ENCODE data around the gene TRIM29.

Gene TRIM29

DNA sequence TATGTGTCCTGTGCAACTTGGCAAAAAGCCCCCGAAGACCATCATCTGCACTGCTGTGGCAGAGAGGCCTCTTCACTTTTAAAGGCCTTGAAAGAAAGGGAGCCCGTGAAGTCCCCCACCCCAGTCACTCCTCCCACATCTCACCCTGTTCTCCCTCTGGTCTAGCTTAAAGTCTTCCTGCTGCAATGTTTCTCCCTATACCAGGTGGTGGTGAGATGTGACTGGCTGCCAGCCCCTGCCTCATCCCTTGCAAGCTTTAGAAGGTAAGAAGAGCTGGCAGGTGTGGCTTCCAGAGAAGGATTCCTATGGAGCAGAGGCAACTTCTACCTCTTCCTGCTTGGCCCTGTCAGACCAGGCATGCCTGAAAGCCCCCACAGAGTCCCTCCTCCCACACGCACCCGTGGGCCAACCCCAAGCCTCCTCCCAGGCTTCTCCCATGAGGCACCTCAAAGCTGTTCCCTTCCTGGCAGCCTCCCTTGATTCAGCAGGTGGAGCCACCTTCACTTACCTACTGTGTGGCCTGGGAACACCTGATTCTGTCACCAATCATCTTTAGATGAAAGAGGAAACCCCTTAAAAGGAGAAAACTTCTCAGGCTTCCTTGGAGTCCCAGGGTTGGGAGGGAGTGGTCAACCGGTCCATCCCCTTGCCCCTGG, 4.0 kb upstream of the TRIM29 start:
- DNase-seq (ENCODE audit: low read depth, low spot score), result no peak

DNA sequence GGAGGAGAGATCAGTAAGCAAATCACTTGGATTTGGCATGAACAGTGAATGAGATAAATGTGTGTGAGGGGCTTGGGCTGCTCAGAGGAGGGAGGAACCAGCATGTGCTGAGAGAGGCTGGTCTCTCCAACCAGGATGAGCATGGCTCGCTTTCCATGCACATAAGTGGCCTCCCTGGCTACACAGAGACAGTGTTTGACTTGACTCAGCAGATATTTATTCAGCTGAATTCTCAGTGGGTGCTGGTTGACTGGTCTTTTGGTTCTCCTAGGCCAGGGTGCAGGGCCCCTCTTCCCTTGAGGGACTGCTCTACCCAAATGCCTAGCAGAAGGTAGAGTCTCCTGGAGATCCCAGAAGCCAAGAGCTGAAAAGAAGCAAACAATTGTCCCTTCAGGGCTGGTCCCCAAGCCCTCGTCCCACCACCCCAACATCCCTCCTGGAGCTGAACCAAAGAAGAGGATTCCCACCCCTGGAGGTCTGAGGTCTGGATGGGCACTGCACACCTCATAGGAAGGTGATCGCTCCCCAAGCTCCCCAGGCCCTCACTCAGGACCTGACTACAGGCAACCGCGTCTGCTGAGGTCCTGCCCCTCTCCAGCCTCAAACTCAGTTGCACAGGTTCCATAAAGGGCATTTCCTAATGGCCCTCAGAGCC, 3.3 kb upstream of the TRIM29 start:
- no peaks in the 10 kb centered on the region for H3K9me3 ChIP-seq (ENCODE audit: insufficient read depth, low read length)
- no peaks in the 10 kb centered on the region for H3K36me3 ChIP-seq (ENCODE audit: insufficient read depth, insufficient read length, low read length)
- H3K9ac ChIP-seq (ENCODE audit: insufficient read length, low read depth), result no peak overlapping the region
- TF ChIP-seq YY1 (IDR thresholded peaks at IDR 0.05; ENCODE audit: insufficient read depth, insufficient read length) (no peak), SUZ12 (IDR thresholded peaks at IDR 0.05; ENCODE audit: extremely low read depth, insufficient read depth, insufficient read length) (no peak), ZNF274 (IDR thresholded peaks at IDR 0.05; ENCODE audit: low read depth, low read length) (no peak)
- H3K27me3 ChIP-seq (ENCODE audit: insufficient read depth, insufficient read length), result peaks cover 16% of the 10 kb centered on the region
- peaks cover 4% of the 10 kb centered on the region for H3K4me1 ChIP-seq (ENCODE audit: insufficient read depth, insufficient read length)
- DNase-seq (ENCODE audit: low read depth, low spot score), result no peak
- no peak overlapping the region for H3K4me3 ChIP-seq (ENCODE audit: insufficient read length, low read depth)

More for the DNA sequence above, 4.0 kb upstream of the TRIM29 start:
- H3K4me1 ChIP-seq (ENCODE audit: insufficient read depth, insufficient read length), result peaks cover 4% of the 10 kb centered on the region
- no peaks in the 10 kb centered on the region for H3K9me3 ChIP-seq (ENCODE audit: insufficient read depth, low read length)
- no peak overlapping the region for H3K9ac ChIP-seq (ENCODE audit: insufficient read length, low read depth)
- no peaks in the 10 kb centered on the region for H3K36me3 ChIP-seq (ENCODE audit: insufficient read depth, insufficient read length, low read length)
- H3K27me3 ChIP-seq (ENCODE audit: insufficient read depth, insufficient read length), result peaks cover 13% of the 10 kb centered on the region
- no peak for TF ChIP-seq YY1 (IDR thresholded peaks at IDR 0.05; ENCODE audit: insufficient read depth, insufficient read length)
- no peak for TF ChIP-seq ZNF274 (IDR thresholded peaks at IDR 0.05; ENCODE audit: low read depth, low read length)
- TF ChIP-seq SUZ12 (IDR thresholded peaks at IDR 0.05; ENCODE audit: extremely low read depth, insufficient read depth, insufficient read length), result no peak
- no peak overlapping the region for H3K4me3 ChIP-seq (ENCODE audit: insufficient read length, low read depth)

DNA sequence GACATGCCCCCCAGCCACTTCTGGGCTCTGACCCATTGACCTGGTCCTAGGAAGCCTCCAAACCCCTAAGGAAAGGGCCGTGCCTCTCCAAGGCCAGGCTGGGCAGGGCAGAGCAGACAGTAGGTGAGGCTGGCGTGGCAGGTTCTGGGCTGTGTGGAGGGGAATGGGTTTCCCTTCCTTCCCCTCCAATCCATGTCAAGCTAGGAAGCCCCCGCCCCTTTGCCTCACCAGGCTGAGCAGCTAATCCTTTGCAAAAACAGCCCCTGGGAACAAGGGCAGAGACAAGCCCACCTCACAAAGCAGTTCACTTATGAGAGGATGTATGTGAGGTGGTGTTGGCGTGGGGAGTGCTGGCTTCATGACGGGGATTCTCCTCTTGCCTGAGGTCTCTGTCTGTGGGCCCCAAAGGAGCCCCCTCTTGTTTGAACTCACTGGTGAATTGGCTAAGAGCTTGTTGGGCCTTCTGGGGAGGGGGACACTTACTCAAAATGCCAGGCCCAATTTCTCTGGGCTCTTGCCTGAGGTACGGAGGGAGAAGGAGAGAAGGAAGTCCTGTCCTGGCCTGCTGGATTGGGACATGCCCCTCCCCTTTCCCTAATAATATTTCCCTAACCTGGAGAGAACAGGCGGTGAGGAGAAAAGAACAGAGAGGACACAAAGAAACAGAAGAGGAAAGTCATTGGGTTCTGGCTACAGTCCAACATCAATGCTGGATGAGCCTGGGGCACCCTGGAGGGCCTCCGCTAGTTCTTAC, 1.6 kb upstream of the TRIM29 start:
- Histone ChIP-seq H3K4me3 (ENCODE audit: insufficient read length, low read depth) (no peak overlapping the region), H3K4me1 (ENCODE audit: insufficient read depth, insufficient read length) (no peaks in the 10 kb centered on the region), H3K27me3 (ENCODE audit: insufficient read depth, insufficient read length) (peaks cover 24% of the 10 kb centered on the region), H3K36me3 (ENCODE audit: insufficient read depth, insufficient read length, low read length) (no peaks in the 10 kb centered on the region), H3K9ac (ENCODE audit: insufficient read length, low read depth) (no peak overlapping the region), H3K9me3 (ENCODE audit: insufficient read depth, low read length) (no peaks in the 10 kb centered on the region)
- no peak for DNase-seq (ENCODE audit: low read depth, low spot score)
- TF ChIP-seq SUZ12 (IDR thresholded peaks at IDR 0.05; ENCODE audit: extremely low read depth, insufficient read depth, insufficient read length), result no peak
- TF ChIP-seq YY1 (IDR thresholded peaks at IDR 0.05; ENCODE audit: insufficient read depth, insufficient read length), result no peak
- no peak for TF ChIP-seq ZNF274 (IDR thresholded peaks at IDR 0.05; ENCODE audit: low read depth, low read length)

DNA sequence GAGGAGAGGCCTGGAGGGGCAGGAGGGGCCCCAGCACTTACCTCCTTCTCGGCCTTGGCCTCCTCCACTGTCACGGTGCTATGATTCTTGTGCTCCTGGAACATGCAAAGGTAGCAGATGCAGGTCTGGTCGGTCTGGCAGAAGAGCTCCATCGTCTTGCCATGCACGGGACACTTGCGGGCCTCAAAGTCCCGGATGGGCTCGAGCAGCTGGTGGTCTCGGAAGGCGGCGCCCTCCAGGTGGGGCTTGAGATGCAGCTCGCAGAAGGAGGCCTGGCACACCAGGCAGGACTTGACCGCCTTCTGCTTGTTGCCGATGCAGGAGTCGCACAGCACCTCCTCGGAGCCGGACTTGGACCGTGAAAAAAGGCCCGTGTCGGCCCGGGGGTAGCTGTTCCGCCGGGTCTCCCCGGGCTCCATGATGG, 714 bp downstream of the TRIM29 start:
- Histone ChIP-seq H3K36me3 (ENCODE audit: insufficient read depth, insufficient read length, low read length) (no peaks in the 10 kb centered on the region), H3K27me3 (ENCODE audit: insufficient read depth, insufficient read length) (peaks cover 24% of the 10 kb centered on the region), H3K4me1 (ENCODE audit: insufficient read depth, insufficient read length) (no peaks in the 10 kb centered on the region), H3K4me3 (ENCODE audit: insufficient read length, low read depth) (no peak overlapping the region), H3K9ac (ENCODE audit: insufficient read length, low read depth) (no peak overlapping the region), H3K9me3 (ENCODE audit: insufficient read depth, low read length) (no peaks in the 10 kb centered on the region)
- no peak for TF ChIP-seq SUZ12 (IDR thresholded peaks at IDR 0.05; ENCODE audit: extremely low read depth, insufficient read depth, insufficient read length)
- no peak for TF ChIP-seq YY1 (IDR thresholded peaks at IDR 0.05; ENCODE audit: insufficient read depth, insufficient read length)
- no peak for TF ChIP-seq ZNF274 (IDR thresholded peaks at IDR 0.05; ENCODE audit: low read depth, low read length)
- no peak for DNase-seq (ENCODE audit: low read depth, low spot score)

DNA sequence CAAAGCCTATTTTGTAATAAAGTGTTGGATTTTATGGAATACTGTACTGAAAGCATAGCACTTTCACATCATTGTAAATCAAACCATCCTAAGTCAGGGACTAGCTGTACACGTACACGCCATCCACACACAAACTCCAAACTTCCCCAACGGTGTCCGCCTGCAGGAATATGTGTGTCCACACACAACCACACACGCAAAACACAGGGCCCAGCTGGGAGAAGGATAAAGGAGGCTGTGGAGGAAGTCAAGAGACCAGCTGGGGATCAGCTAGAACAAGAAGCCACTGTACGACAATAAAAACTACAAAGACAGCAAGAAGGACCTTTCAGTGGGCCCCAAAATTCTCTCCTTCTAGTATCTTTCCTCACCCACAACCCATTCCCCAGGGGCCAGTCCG, 1.6 kb downstream of the TRIM29 start:
- no peak for TF ChIP-seq SUZ12 (IDR thresholded peaks at IDR 0.05; ENCODE audit: extremely low read depth, insufficient read depth, insufficient read length)
- TF ChIP-seq YY1 (IDR thresholded peaks at IDR 0.05; ENCODE audit: insufficient read depth, insufficient read length), result no peak
- no peak for TF ChIP-seq ZNF274 (IDR thresholded peaks at IDR 0.05; ENCODE audit: low read depth, low read length)
- no peak overlapping the region for H3K4me3 ChIP-seq (ENCODE audit: insufficient read length, low read depth)
- H3K4me1 ChIP-seq (ENCODE audit: insufficient read depth, insufficient read length), result no peaks in the 10 kb centered on the region
- no peaks in the 10 kb centered on the region for H3K36me3 ChIP-seq (ENCODE audit: insufficient read depth, insufficient read length, low read length)
- H3K9ac ChIP-seq (ENCODE audit: insufficient read length, low read depth), result no peak overlapping the region
- H3K9me3 ChIP-seq (ENCODE audit: insufficient read depth, low read length), result no peaks in the 10 kb centered on the region
- H3K27me3 ChIP-seq (ENCODE audit: insufficient read depth, insufficient read length), result peaks cover 26% of the 10 kb centered on the region
- no peak for DNase-seq (ENCODE audit: low read depth, low spot score)

DNA sequence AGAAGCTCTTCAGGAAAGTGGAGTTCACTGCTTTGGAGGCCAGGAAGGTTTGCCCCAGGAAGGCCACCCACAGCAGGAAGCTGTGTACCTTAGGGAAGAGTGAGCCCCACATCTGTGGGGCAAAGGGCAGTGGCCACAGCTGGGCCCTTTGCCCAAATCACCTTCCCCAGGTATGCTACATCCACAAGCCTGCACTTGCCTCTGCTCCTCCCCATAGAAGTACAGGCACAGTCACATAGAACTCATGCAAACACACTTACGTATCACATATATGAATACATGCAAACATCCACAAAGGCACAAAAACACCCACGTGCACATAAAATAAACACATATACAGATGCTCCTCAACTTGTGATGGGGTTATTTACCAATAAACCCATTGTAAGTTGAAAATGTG, 2.1 kb downstream of the TRIM29 start:
- no peak for DNase-seq (ENCODE audit: low read depth, low spot score)
- H3K4me3 ChIP-seq (ENCODE audit: insufficient read length, low read depth), result no peak overlapping the region
- TF ChIP-seq YY1 (IDR thresholded peaks at IDR 0.05; ENCODE audit: insufficient read depth, insufficient read length) (no peak), SUZ12 (IDR thresholded peaks at IDR 0.05; ENCODE audit: extremely low read depth, insufficient read depth, insufficient read length) (no peak), ZNF274 (IDR thresholded peaks at IDR 0.05; ENCODE audit: low read depth, low read length) (no peak)

DNA sequence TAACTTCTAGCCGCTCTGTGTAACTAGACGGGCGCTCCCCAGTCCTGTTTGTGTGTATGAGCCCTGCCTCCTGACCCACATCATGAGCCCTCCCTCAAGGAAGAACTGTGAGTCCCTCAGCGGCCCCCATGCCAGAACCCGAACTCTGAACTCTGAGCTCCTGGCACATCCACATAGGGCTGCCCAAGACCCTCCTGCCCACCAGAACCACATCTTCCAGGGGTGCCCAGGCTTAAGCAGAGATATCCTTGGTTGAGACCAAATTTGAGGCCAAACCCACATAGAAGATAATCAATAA, 3.0 kb downstream of the TRIM29 start:
- no peak for DNase-seq (ENCODE audit: low read depth, low spot score)
- no peak overlapping the region for H3K9ac ChIP-seq (ENCODE audit: insufficient read length, low read depth)
- no peak for TF ChIP-seq YY1 (IDR thresholded peaks at IDR 0.05; ENCODE audit: insufficient read depth, insufficient read length)
- no peak for TF ChIP-seq SUZ12 (IDR thresholded peaks at IDR 0.05; ENCODE audit: extremely low read depth, insufficient read depth, insufficient read length)
- no peak for TF ChIP-seq ZNF274 (IDR thresholded peaks at IDR 0.05; ENCODE audit: low read depth, low read length)

More for the DNA sequence above, 2.1 kb downstream of the TRIM29 start:
- Histone ChIP-seq H3K27me3 (ENCODE audit: insufficient read depth, insufficient read length) (peaks cover 30% of the 10 kb centered on the region), H3K36me3 (ENCODE audit: insufficient read depth, insufficient read length, low read length) (no peaks in the 10 kb centered on the region), H3K9me3 (ENCODE audit: insufficient read depth, low read length) (no peaks in the 10 kb centered on the region), H3K9ac (ENCODE audit: insufficient read length, low read depth) (no peak overlapping the region), H3K4me1 (ENCODE audit: insufficient read depth, insufficient read length) (no peaks in the 10 kb centered on the region)

More for the DNA sequence above, 3.0 kb downstream of the TRIM29 start:
- Histone ChIP-seq H3K4me3 (ENCODE audit: insufficient read length, low read depth) (no peak overlapping the region), H3K9me3 (ENCODE audit: insufficient read depth, low read length) (no peaks in the 10 kb centered on the region), H3K27me3 (ENCODE audit: insufficient read depth, insufficient read length) (peaks cover 27% of the 10 kb centered on the region), H3K4me1 (ENCODE audit: insufficient read depth, insufficient read length) (no peaks in the 10 kb centered on the region), H3K36me3 (ENCODE audit: insufficient read depth, insufficient read length, low read length) (no peaks in the 10 kb centered on the region)
